Measurements from ENCODE around the gene ZNF556.

- TF ChIP-seq CTCF (IDR thresholded peaks at IDR 0.05) (no peak), POLR2A (IDR thresholded peaks at IDR 0.05) (no peak)
Measured at GRCh38 chr19:2846180-2846894, 20.8 kb upstream of the ZNF556 start.

All from breast epithelium (tissue), 3 donors.